ENCODE measurements around the gene MFAP1. TPM values are rescaled to one million over a fixed set of nuclear protein-coding genes. Genes with fewer than 3 reads are reported as not detected.
A peak's percentile ranks its signal among the peaks of the same experiment; 100 is the strongest.

MFAP1 gene
- polyA plus RNA-seq, 1 donor from 2014 or later = 10.9 TPM

DNA sequence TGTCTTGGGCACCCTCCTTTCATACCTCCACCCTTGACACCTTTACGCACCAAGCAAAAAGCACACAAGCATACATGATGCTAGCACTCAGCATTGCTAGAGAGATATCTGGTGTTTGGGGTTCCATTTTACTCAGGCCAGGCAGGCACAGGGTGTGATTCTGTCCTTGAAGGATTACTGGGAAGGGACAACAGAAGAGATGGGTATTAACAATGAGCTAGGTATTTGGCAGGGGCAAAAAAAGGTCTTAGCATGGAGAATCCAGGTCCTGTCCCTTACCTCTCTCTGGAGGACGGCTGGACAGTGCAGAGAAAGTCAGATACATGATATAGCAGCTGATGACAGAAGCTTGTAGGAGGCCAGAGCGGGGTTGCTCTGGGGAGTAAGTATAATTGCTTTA lies 27.9 kb downstream of the MFAP1 start:
- Mint-ChIP-seq H3K27ac (peak overlapping the region in 2 of 3 donors; percentile 46 to 80), H3K36me3 (peaks cover 22% of the 10 kb centered on the region), H3K9me3 (no peaks in the 10 kb centered on the region), H3K4me3 (peak overlapping the region in 2 of 4 donors; percentile 25 to 30), H3K4me1 (peaks cover 42 to 53% (median 43%) of the 10 kb centered on the region in 3 donors), H3K27me3 (no peaks in the 10 kb centered on the region)

DNA sequence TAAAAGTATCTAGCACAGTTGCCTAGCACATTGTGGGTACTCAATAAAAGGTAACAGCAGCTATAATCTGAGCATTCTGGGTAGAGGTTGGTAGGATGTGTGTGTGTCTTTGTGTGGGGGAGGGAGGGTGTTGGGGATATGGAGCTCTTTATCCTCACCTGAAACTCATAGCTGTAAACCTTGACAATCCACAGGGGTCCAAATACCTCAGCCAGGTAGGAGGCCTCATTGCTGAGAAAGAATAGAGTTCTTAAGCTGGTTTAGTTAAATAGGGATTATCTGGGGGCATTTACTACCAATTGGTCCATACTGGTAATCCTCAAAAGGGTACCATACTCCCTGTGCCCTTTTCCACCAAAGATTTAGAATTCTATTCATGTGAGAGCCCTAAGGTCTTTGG lies 28.5 kb downstream of the MFAP1 start:
- peak overlapping the region in 1 of 3 donors; percentile 80 for H3K27ac Mint-ChIP-seq
- H3K9me3 Mint-ChIP-seq = no peaks in the 10 kb centered on the region

DNA sequence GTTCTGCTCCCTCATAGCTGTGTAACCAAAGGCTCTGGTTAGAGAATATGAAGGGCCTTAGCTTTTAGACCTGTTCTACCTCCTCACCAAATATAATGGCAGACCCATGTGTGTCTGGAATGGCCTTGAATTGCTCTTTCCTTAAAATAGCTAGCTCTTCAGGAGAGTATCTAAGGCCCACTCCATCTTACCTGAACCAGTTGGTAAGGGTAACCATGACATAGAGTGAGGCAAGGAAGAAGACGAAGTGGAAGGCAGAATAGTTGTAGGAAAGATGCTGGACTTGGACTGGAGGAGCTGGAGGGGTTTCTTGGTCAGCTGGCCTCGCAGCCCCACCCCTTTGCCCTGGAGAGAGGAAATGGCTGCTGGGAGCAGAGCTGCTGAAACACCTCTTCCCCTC lies 29.3 kb downstream of the MFAP1 start:
- peak overlapping the region in 1 of 4 donors; percentile 98 for H3K4me3 Mint-ChIP-seq
- no peaks in the 10 kb centered on the region for H3K27me3 Mint-ChIP-seq
- peaks cover 16% of the 10 kb centered on the region for H3K36me3 Mint-ChIP-seq
- H3K27ac Mint-ChIP-seq = peak overlapping the region in 1 of 3 donors; percentile 80
- H3K9me3 Mint-ChIP-seq = no peaks in the 10 kb centered on the region
- H3K4me1 Mint-ChIP-seq = peaks cover 33 to 45% (median 40%) of the 10 kb centered on the region in 3 donors

More for the DNA sequence above, 28.5 kb downstream of the MFAP1 start:
- Mint-ChIP-seq H3K4me1 (peaks cover 39 to 51% (median 45%) of the 10 kb centered on the region in 3 donors), H3K4me3 (peak overlapping the region in 2 of 4 donors; percentile 30 to 37), H3K27me3 (no peaks in the 10 kb centered on the region), H3K36me3 (peaks cover 19% of the 10 kb centered on the region)

DNA sequence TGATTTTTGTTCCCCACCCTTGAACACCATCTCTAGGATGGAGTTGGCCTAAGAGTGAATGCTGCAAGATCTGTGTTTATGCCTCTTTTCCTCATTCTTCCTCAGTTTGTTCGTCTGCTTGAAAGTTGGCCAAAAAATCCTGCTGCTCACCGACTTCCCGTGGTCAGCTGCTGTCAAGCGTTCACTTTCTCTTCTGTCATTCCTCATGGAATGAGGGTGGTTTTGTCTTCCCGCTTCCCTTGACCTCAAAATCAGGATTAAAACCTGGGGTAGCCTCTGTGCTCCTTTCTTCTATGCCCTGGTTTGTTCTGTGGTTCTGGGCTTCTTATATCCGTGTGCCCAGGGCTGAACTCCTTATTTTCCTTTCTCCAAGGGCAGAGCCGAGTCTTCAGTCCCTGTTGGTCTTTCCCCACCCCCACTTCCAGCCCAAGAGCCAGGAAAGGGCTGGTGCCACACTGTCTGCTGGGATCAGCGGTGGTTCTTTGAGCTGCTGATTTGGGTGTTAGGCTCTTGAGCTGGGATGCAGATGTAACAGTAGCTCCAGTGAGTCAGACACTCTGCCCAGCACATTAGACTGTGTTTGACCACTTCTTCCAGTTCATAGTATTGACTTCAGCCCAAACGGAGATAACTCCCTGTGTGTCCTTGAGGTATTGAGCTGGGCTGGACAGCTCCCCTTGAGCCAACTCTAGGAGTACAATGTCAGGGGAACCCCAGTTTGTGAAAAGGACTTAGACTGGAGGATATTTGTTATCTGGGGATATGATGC lies 30.0 kb downstream of the MFAP1 start:
- H3K36me3 Mint-ChIP-seq = peaks cover 14% of the 10 kb centered on the region
- H3K9me3 Mint-ChIP-seq = no peaks in the 10 kb centered on the region
- peaks cover 31 to 40% (median 36%) of the 10 kb centered on the region in 3 donors for H3K4me1 Mint-ChIP-seq
- no peaks in the 10 kb centered on the region for H3K27me3 Mint-ChIP-seq
- peak overlapping the region in 2 of 3 donors; percentile 59 to 80 for H3K27ac Mint-ChIP-seq
- H3K4me3 Mint-ChIP-seq = peak overlapping the region in 3 of 4 donors; percentile 7 to 98 (median 98)

DNA sequence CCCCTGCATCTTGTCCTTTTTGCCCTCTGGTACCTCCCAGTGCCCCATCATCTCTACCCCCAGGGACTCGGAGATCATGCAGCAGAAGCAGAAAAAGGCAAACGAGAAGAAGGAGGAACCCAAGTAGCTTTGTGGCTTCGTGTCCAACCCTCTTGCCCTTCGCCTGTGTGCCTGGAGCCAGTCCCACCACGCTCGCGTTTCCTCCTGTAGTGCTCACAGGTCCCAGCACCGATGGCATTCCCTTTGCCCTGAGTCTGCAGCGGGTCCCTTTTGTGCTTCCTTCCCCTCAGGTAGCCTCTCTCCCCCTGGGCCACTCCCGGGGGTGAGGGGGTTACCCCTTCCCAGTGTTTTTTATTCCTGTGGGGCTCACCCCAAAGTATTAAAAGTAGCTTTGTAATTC lies 30.8 kb downstream of the MFAP1 start:
- peaks cover 32 to 40% (median 37%) of the 10 kb centered on the region in 3 donors for H3K4me1 Mint-ChIP-seq

DNA sequence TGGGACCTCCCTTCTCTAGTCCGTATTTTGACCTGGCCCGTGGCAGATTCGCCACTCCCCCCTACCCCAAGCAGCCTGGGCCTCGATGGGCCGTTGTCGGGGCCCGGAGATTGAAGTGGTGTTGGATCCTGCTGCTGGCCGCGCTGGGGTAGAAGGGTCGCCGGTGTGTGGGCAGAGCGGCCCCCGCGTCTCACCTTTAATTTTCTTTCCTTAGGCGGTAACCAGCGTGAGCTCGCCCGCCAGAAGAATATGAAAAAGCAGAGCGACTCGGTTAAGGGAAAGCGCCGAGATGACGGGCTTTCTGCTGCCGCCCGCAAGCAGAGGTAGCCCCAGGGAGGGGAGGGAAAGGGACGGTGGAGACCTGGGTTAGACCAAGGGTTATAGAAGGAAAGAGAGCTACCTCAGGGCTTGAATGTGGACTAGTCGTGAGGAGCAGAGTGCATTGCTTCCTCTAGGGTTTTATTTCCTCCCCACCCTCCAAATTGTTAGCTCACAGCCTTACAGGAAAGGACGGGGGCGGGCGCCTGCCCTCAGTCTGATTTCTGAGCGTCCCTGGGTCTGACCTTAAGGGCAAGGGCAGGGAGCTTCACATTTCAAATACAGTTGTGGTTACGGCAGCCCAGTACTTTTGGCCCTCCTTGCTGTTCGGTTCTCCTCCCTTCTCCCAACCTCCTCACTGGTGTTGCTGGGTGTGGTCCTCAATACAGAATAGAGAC lies 31.6 kb downstream of the MFAP1 start:
- Mint-ChIP-seq H3K36me3 (peaks cover 5% of the 10 kb centered on the region), H3K4me3 (peak overlapping the region; percentile 97 to 99 (median 98)), H3K27ac (peak overlapping the region; percentile 89 to 98 (median 93)), H3K4me1 (peaks cover 31 to 39% (median 39%) of the 10 kb centered on the region in 3 donors), H3K27me3 (peaks cover 2% of the 10 kb centered on the region), H3K9me3 (no peaks in the 10 kb centered on the region)

More for the DNA sequence above, 30.8 kb downstream of the MFAP1 start:
- Mint-ChIP-seq H3K27ac (peak overlapping the region in 2 of 3 donors; percentile 5 to 89), H3K4me3 (peak overlapping the region; percentile 97 to 99 (median 98)), H3K9me3 (no peaks in the 10 kb centered on the region), H3K36me3 (peaks cover 10% of the 10 kb centered on the region), H3K27me3 (peaks cover 2% of the 10 kb centered on the region)

DNA sequence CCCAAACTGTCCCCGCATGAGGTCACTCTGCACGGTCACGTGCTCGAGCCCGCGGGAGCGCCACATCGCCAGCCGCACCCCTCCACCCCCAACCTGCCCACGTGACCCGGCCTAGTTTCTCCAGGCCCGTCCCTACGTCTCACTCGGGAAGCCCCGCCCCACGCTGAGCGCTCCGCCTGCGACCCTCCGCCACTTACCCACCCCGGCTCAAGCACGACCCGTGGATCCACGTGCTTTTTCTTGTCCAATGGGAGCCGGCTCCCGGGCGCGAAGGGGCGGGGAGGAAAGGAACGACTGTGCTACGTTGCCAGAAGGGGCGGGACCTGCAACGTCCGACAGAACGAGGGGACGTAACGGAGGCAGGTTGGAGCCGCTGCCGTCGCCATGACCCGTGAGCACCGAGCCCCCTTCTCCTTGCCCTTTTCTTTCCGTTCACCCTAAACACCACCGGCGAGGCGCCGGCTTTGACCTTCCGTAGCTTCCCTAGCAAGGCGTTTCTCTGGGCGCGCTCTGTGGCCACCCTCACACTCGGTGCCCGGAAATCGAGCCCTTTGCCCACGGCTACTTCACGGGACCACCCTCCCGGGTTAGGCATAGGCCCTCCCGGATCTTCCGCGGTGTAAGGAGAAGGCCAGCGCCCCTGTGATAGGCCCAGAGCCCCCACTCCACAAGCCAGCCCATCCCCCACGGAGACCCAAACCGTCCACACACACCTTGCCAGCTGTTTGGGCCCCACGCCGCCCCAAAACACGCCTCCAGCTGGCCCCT lies 32.3 kb downstream of the MFAP1 start, which contains the start of gene SERF2:
Gene SERF2, plus strand, starts transcription at position 328 of the 768 bp plus-strand sequence. Its CDS starts 57 bp downstream, at position 385.
- H3K27ac Mint-ChIP-seq = peak within 1 kb of the TSS; percentile 89 to 98 (median 93)
- peaks cover 31 to 39% (median 39%) of the 10 kb centered on the region in 3 donors for H3K4me1 Mint-ChIP-seq
- H3K4me3 Mint-ChIP-seq = peak within 1 kb of the TSS; percentile 97 to 99 (median 98)
- peaks cover 5% of the 10 kb centered on the region for H3K36me3 Mint-ChIP-seq
- H3K27me3 Mint-ChIP-seq = peaks cover 2% of the 10 kb centered on the region
- no peaks in the 10 kb centered on the region for H3K9me3 Mint-ChIP-seq

DNA sequence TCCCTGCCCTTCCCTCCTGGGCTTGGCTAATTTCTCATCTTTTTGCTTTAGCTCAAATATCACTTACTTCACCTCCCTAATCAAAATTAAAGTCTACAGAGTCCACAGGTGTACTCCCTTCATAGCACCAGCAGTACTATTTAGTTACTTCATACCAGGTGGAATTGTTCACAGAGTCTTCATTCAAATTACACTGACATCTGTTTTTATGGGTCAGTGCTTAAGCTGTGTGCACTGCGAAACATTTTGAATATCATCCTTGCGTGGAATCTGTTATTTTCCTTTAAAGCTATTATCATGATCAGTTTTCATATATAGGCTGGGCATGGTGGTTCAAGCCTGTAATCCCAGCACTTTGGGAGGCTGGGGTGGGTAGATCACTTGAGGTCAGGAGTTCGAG lies 35.1 kb downstream of the MFAP1 start:
- Mint-ChIP-seq H3K27ac (peak overlapping the region; percentile 63 to 96 (median 93)), H3K36me3 (peaks cover 3% of the 10 kb centered on the region)

DNA sequence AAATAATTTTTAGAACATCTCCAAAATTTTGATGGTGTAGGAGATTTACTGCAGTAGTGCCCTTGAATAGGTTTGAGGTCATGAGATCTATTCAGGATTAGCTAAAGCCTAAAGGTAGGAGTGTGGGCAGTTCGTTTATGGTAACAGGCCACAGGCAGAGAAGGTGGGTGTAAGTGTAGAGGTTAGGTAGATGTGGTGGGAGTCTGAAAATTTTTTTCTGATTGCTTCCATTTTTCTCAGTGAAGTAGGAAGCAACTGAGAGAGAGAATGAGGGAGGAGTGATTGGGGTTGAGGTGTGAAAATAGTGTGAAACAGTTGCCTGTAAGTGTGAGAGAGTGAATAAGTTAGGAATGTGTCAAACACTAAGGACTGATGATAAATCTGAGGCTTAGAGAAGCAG lies 45.5 kb downstream of the MFAP1 start:
- Mint-ChIP-seq H3K27me3 (peaks cover 7% of the 10 kb centered on the region), H3K9me3 (no peaks in the 10 kb centered on the region), H3K27ac (peak overlapping the region in 1 of 3 donors; percentile 44), H3K4me3 (peak overlapping the region in 3 of 4 donors; percentile 0 to 45 (median 7)), H3K4me1 (peaks cover 9 to 32% (median 20%) of the 10 kb centered on the region in 3 donors), H3K36me3 (peaks cover 2% of the 10 kb centered on the region)

More for the DNA sequence above, 35.1 kb downstream of the MFAP1 start:
- Mint-ChIP-seq H3K27me3 (peaks cover 7% of the 10 kb centered on the region), H3K4me3 (peak overlapping the region; percentile 50 to 82 (median 63)), H3K4me1 (peaks cover 20 to 34% (median 28%) of the 10 kb centered on the region in 3 donors), H3K9me3 (no peaks in the 10 kb centered on the region)

DNA sequence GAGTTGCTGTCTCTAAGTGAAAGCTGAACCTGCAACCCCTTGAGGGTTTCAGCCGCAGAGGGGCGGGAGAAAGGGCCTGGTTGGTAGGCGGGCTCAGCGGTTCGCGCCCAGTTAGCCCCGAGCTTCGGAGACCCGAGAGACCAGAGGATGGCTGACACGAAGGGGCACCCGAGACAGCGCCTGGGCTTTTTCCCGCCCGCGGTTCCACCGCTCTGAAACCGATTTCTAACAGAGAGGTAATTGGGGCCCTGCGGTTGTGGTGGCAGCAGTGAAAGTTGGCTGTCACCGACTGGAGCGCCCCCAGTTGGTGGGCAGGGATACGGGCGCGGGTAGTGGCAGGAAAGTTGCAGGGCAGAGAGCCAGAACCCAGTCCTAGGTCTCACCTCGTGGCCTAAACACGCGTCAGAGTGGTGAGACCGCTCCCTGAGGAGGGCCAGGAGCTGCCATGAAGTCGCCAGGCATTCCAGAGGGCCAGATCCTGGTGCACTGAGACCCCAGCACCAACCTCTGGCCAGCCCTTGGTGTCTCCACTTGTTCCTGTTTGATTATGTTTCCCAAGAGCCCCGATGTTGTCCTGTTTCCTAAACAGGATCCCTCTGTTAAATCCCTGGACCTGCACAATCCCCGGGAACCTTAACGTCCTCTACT lies 47.1 kb downstream of the MFAP1 start:
- Mint-ChIP-seq H3K27ac (peak overlapping the region; percentile 92 to 99 (median 92)), H3K36me3 (peaks cover 5% of the 10 kb centered on the region), H3K9me3 (no peaks in the 10 kb centered on the region), H3K27me3 (peaks cover 7% of the 10 kb centered on the region), H3K4me3 (peak overlapping the region; percentile 90 to 97 (median 94)), H3K4me1 (peaks cover 9 to 30% (median 21%) of the 10 kb centered on the region in 3 donors)

DNA sequence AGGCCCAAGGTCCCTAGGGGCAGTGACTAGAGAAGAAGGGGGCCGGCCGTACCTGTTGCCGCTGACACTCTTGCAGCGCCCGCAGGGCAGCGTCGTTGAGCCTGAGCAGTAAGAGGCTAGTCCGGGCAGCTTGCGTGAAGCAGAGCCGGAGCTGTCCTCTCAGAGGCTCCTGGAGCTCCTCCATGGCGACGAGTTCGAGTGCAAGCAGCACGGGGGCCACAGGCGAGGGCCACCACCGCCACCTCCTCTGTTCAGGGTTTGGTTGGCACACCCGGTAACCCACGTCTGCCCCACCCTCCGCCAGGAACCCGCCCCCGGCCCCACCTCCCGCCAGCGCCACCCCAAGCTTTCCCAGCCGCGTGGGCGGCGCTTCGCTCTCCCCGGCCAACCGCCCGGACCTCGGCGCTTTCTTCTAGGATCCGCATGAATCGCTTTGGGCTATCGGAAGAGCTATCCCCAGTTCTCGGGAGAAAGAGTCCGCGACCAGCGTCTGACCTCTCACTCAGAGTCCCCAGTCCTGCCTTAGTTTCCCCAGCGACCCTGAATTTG lies 47.7 kb downstream of the MFAP1 start, which contains the start of gene ELL3:
Gene ELL3, minus strand, starts transcription at position 249 of the 549 bp plus-strand sequence. Its CDS starts 65 bp downstream, at position 184.
- peaks cover 9 to 26% (median 21%) of the 10 kb centered on the region in 3 donors for H3K4me1 Mint-ChIP-seq
- peaks cover 10% of the 10 kb centered on the region for H3K36me3 Mint-ChIP-seq
- H3K9me3 Mint-ChIP-seq = no peaks in the 10 kb centered on the region
- peaks cover 4% of the 10 kb centered on the region for H3K27me3 Mint-ChIP-seq
- peak within 1 kb of the TSS; percentile 90 to 97 (median 94) for H3K4me3 Mint-ChIP-seq
- H3K27ac Mint-ChIP-seq = peak within 1 kb of the TSS; percentile 92 to 99 (median 92)

DNA sequence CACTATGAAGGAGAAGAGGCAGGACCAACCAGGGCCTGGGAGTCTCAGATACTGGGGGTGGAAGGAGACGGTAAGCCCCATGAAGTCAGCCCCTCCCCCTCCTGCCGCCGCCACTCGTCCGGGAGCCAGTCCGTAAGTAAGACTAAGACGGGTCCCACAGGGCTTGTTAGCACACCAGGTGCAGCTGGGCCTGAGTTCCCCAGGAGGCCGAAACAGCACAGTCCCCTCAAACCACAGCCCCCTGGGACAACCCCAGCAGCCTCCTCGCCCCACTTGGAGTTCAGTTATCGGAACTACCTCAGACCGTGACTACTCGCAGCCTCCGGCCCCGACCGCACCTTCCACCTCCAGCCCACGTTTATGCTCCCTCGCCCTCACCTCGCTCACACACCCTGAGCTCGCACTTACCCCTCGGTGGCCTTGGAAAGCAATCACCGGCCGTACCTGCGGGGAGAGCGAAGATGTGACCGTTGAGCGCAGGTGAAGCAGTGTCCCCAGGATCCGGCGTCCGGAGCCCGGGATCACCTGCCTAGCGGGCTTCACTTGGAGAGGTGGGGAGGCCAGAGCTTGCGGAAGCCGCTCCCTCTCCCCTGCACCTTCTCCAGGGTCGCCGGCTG lies 48.3 kb downstream of the MFAP1 start:
- Mint-ChIP-seq H3K36me3 (peaks cover 12% of the 10 kb centered on the region), H3K4me3 (peak overlapping the region; percentile 90 to 97 (median 94)), H3K27me3 (peaks cover 4% of the 10 kb centered on the region), H3K27ac (peak overlapping the region; percentile 90 to 96 (median 92)), H3K9me3 (no peaks in the 10 kb centered on the region), H3K4me1 (peaks cover 9 to 26% (median 21%) of the 10 kb centered on the region in 3 donors)

DNA sequence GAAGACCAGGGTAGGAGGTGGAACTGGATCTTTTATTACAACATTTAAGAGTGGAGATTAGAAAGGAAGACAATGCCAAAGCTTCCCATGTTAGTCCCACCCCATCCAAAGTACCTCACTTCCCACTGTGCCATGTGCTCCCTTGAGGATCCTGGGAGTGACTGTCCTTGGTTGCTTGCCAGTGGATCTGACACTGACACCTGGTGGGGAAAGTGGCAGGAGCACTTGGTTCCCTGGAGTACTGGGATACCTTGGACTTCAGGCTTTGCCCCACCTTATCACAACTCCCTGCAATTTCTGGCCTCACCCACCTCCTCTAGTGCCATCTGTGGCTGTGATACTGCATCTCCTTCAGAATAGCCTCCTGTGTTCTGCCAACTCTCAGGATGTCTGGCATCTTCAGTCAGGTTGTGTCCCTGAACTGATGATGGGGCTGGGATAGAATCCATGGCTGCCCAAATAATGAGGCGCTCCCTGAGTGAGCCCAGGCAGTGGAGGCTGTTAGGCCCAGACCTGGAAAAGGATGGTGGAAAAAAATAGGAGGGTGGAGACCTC lies 49.0 kb downstream of the MFAP1 start:
- Mint-ChIP-seq H3K4me1 (peaks cover 9 to 21% (median 19%) of the 10 kb centered on the region in 3 donors), H3K4me3 (peak overlapping the region in 3 of 4 donors; percentile 63 to 92 (median 90)), H3K9me3 (no peaks in the 10 kb centered on the region), H3K36me3 (peaks cover 12% of the 10 kb centered on the region), H3K27me3 (peaks cover 3% of the 10 kb centered on the region), H3K27ac (peak overlapping the region in 2 of 3 donors; percentile 90 to 92)

Measured in IgD-negative memory B cell (primary cell).